ENCODE measurements around the gene MMP19. TPM values are rescaled to one million over a fixed set of nuclear protein-coding genes. Genes with fewer than 3 reads are reported as not detected.

Gene MMP19
- total RNA-seq, 4 donors from 2014 or later, result 3.3 to 44.6 (median 5.2) TPM

DNA sequence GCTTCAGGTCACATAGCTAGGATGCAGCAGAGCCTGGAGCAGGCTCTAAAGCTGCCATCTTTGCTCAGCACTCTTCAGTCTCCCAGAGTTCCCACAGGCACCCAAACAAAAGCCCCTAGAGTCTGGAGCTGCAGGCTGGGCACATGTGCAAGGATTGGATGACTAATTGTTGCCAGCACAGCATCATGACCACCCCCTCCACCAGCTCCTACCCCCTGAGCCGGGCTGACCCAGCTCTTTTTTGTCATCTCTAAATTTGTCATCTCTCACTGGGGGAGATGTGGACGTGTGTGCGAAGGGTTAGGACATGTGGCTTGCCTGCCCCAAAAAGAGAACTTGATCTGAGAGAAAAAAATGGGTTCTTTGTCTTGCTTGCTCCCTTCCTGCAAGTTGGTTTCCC, 4.3 kb upstream of the MMP19 start:
- no peak for TF ChIP-seq POLR2A (IDR thresholded peaks at IDR 0.05)
- TF ChIP-seq, protein P1, sequence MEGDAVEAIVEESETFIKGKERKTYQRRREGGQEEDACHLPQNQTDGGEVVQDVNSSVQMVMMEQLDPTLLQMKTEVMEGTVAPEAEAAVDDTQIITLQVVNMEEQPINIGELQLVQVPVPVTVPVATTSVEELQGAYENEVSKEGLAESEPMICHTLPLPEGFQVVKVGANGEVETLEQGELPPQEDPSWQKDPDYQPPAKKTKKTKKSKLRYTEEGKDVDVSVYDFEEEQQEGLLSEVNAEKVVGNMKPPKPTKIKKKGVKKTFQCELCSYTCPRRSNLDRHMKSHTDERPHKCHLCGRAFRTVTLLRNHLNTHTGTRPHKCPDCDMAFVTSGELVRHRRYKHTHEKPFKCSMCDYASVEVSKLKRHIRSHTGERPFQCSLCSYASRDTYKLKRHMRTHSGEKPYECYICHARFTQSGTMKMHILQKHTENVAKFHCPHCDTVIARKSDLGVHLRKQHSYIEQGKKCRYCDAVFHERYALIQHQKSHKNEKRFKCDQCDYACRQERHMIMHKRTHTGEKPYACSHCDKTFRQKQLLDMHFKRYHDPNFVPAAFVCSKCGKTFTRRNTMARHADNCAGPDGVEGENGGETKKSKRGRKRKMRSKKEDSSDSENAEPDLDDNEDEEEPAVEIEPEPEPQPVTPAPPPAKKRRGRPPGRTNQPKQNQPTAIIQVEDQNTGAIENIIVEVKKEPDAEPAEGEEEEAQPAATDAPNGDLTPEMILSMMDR (IDR thresholded peaks at IDR 0.05), result no peak
- H3K4me3 ChIP-seq, result no peak overlapping the region
- peak overlapping the region; percentile 67 to 90 (median 86) for H3K27ac ChIP-seq
- H3K27me3 ChIP-seq, result no peaks in the 10 kb centered on the region
- no peaks in the 10 kb centered on the region for H3K9me3 ChIP-seq
- H3K36me3 ChIP-seq, result no peaks in the 10 kb centered on the region
- DNase-seq, result no peak
- H3K4me1 ChIP-seq, result no peaks in the 10 kb centered on the region

DNA sequence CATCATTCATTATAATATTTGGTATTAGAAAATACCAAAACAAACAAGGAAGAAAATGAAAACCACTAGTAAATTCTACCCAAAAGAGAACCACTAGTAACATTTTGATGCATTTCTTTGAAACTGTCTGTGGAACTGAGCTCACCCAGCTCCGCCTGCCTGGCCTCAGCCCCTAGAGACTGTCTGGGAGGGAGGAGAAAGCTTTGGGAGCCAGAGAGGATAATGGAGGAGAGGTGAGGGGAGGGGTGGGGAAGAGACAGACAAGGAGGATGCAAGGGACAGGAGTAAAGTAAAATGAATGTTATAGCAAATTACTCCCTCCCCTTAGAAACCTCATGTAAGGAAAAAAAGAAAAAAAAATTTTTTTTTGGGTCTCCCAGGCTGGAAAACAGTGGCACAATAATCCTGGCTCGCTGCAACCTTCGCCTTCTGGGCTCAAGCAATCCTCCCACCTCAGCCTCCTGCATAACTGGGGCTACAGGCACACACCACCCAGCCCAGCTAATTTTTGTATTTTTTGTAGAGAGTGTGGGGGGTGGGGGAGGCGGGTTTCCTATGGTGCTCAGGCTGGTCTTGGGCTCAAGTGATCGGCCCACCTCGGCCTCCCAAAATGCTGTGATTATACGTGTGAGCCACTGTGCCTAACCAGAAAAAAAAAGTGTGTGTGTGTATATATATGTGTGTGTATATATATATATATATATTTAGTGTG, 3.2 kb upstream of the MMP19 start:
- no peak for DNase-seq
- Histone ChIP-seq H3K27ac (peak overlapping the region in 1 of 4 donors; percentile 84), H3K4me3 (no peak overlapping the region), H3K36me3 (no peaks in the 10 kb centered on the region), H3K4me1 (no peaks in the 10 kb centered on the region), H3K9me3 (no peaks in the 10 kb centered on the region), H3K27me3 (no peaks in the 10 kb centered on the region)
- no peak for TF ChIP-seq POLR2A (IDR thresholded peaks at IDR 0.05)
- TF ChIP-seq, protein P1 (IDR thresholded peaks at IDR 0.05), result no peak

DNA sequence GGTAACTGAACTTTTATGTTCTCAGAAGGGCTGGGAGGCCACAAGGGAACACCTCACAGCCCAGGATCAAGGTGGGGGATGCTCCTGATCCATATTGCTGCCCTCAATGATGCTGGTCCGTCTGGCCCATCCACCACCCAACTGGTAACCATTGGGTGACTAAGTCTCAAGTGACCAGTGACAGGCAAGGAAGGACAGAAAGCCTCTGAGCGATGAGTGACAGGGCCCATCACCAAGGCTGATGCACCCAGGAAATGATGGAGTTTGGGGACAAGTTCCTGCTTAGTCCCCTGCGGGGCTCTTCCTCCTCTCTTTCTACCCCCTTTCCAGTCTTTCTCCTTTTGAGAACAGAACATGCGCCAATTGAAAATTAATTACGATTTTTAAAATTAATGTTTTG, 2.6 kb upstream of the MMP19 start:
- TF ChIP-seq, protein P1 (IDR thresholded peaks at IDR 0.05), result no peak
- TF ChIP-seq POLR2A (IDR thresholded peaks at IDR 0.05), result no peak
- no peaks in the 10 kb centered on the region for H3K4me1 ChIP-seq
- no peak for DNase-seq
- H3K9me3 ChIP-seq, result no peaks in the 10 kb centered on the region
- peak overlapping the region in 1 of 4 donors; percentile 32 for H3K27ac ChIP-seq
- H3K27me3 ChIP-seq, result no peaks in the 10 kb centered on the region
- H3K4me3 ChIP-seq, result no peak overlapping the region
- no peaks in the 10 kb centered on the region for H3K36me3 ChIP-seq

DNA sequence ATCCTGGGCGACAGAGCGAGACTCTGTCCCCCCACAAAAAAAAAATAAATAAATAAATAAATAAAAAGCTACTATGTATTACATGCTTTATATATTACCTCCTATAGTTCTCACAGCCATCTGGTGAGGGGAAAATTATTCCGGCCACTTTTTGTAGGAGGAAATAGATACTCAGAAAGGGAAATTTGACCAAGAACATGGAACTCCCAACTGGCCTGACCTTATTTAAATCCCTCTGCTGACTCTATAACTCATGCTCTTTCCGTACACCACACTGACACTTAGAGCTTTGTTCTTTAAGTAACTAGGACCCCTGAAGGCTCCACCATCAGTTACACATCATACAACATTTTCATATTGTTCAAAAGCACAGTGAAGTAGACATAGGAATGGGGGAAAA, 2.2 kb upstream of the MMP19 start:
- Histone ChIP-seq H3K4me3 (no peak overlapping the region), H3K36me3 (no peaks in the 10 kb centered on the region), H3K27me3 (no peaks in the 10 kb centered on the region), H3K27ac (peak overlapping the region in 1 of 4 donors; percentile 32), H3K9me3 (no peaks in the 10 kb centered on the region), H3K4me1 (no peaks in the 10 kb centered on the region)
- no peak for DNase-seq
- TF ChIP-seq POLR2A (IDR thresholded peaks at IDR 0.05), result no peak
- TF ChIP-seq, protein P1 (IDR thresholded peaks at IDR 0.05), result no peak

- H3K4me1 ChIP-seq, result no peaks in the 10 kb centered on the region
- no peaks in the 10 kb centered on the region for H3K27me3 ChIP-seq
- H3K27ac ChIP-seq, result peak overlapping the region in 1 of 4 donors; percentile 79
- no peaks in the 10 kb centered on the region for H3K9me3 ChIP-seq
- no peaks in the 10 kb centered on the region for H3K36me3 ChIP-seq
- TF ChIP-seq, protein P1 (IDR thresholded peaks at IDR 0.05), result no peak
- no peak for TF ChIP-seq POLR2A (IDR thresholded peaks at IDR 0.05)
- H3K4me3 ChIP-seq, result no peak overlapping the region
- DNase-seq, result no peak
Measured at GRCh38 chr12:55843431-55843830, 695 bp upstream of the MMP19 start.

Measured in Peyer's patch (tissue), 4 donors.